Cardiac muscle cell (in vitro differentiated cells and primary cell): Measurements from ENCODE around the gene MRPL3. TPM values are rescaled to one million over a fixed set of nuclear protein-coding genes. Genes with fewer than 3 reads are reported as not detected.

Source experiments
- DNase-seq, 2 donors: peaks; one replicate each; pipeline versions ENCODE4 v3.0.0 to v3.0.0-alpha.2; 2010 to 2017; ENCODE audit warnings: low read depth in 1 of 2, low spot score in 1 of 2
- H3K27ac ChIP-seq: fragments of 200-600 bp; sonication (generic); 2 replicates; pipeline ENCODE4 v1.5.1; 2016
- H3K27me3 ChIP-seq: fragments of 200-600 bp; sonication (generic); 2 replicates; pipeline ENCODE4 v1.6.0; 2016; ENCODE audit warnings: control low read depth
- H3K36me3 ChIP-seq: fragments of 200-600 bp; sonication (generic); 2 replicates; pipeline ENCODE4 v1.5.1; 2016; ENCODE audit warnings: control low read depth
- H3K4me1 ChIP-seq: fragments of 200-600 bp; sonication (generic); 2 replicates; pipeline ENCODE4 v1.8.1; 2017; ENCODE audit warnings: low read depth, mild to moderate bottlenecking, mixed run types
- H3K4me3 ChIP-seq: fragments of 200-600 bp; sonication (generic); 2 replicates; pipeline ENCODE4 v1.5.1; 2016; ENCODE audit warnings: mild to moderate bottlenecking
- H3K9me3 ChIP-seq: fragments of 200-600 bp; sonication (generic); 2 replicates; pipeline ENCODE4 v1.5.1; 2017; ENCODE audit warnings: low read depth, mild to moderate bottlenecking, control low read depth
- polyA plus RNA-seq: library from polyadenylated mRNA; unstranded; fragments of >200 nt; fragmentation: Nextera tagmentation; extraction: Ambion mirVana; gene quantifications from 2 replicates; pipeline ENCODE4 v1.2.1, GENCODE V29; 2016
- total RNA-seq: library from RNA; depleted of rRNA; stranded (reverse); fragments of >200 nt; gene quantifications from 2 replicates; pipeline ENCODE4 v1.2.3, GENCODE V29; 2016
- TF ChIP-seq, protein P1 (sequence below): IDR thresholded peaks from 2 replicates; pipeline ENCODE4 v1.5.1; 2012; ENCODE audit warnings: low read depth, mild to moderate bottlenecking, low read length

MRPL3 gene
- 74.2 and 74.4 TPM in 2 replicates for total RNA-seq
- 92.8 and 97.1 TPM in 2 replicates for polyA plus RNA-seq

DNA sequence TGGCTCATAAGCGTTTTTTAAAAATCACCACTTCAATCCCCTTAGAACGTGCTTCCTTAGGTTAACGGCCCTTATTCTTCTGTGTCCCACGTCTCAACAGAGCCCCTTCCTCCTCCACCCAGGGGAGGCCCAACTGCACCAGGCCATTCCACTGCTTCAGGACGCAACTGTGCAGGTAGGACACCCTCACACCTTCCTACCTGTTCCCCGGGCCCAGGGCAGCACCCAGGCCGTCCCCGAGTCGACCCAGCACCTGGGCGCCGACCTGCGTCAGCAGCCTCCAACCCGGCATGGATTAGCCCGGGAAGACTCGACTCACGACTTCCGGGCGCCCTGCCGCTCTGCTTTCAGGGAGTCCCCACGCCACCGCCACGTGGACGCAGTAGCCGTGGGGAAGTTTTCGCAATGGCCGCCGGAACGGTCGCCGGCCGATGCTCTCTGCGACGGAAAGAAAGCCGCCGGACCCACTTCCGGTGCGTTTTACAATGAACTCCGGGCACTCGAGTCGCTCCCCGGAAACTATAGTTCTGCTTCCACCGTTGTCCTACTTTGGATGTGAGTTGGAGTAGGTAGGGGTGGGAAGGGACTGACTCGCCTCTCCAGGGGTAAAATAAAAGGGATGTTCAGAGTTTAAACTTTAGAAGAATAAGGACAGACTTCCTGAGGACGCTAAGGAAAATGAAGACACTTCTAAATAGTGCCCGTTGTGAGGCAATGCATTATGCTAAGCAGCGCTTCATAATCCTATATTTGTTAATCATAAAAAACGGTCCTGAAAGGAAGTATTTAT, at the start of gene MRPL3:
Gene MRPL3, minus strand, starts transcription at position 442 of the 790 bp plus-strand sequence. Its CDS starts 150 bp downstream, at position 292.
- Histone ChIP-seq H3K27me3 (peaks cover 39% of the 10 kb centered on the region), H3K27ac (peak within 1 kb of the TSS; percentile 85), H3K36me3 (peaks cover 19% of the 10 kb centered on the region), H3K9me3 (no peaks in the 10 kb centered on the region), H3K4me1 (peaks cover 8% of the 10 kb centered on the region), H3K4me3 (peak within 1 kb of the TSS; percentile 89)
- peak; percentile 93 to 94 for DNase-seq
- TF ChIP-seq, protein P1, sequence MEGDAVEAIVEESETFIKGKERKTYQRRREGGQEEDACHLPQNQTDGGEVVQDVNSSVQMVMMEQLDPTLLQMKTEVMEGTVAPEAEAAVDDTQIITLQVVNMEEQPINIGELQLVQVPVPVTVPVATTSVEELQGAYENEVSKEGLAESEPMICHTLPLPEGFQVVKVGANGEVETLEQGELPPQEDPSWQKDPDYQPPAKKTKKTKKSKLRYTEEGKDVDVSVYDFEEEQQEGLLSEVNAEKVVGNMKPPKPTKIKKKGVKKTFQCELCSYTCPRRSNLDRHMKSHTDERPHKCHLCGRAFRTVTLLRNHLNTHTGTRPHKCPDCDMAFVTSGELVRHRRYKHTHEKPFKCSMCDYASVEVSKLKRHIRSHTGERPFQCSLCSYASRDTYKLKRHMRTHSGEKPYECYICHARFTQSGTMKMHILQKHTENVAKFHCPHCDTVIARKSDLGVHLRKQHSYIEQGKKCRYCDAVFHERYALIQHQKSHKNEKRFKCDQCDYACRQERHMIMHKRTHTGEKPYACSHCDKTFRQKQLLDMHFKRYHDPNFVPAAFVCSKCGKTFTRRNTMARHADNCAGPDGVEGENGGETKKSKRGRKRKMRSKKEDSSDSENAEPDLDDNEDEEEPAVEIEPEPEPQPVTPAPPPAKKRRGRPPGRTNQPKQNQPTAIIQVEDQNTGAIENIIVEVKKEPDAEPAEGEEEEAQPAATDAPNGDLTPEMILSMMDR: no peak

DNA sequence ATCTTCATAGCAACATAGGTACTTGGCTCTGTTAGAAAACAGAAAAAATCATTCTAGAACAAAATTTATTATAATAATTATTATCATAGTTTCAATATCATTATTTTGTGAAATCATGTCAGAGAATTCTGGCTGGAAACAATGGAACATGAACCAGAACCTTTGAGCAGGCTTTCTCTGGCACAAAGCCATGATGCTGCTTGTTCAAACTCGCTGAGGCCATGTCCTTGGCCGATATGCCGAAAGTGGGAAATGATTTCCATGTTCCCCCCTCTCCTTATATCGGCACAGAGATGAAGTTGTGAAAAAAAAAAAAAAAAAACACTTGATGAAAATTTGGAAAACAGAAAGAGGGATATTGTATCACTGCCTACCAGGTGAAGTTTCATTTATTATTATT, 49.0 kb upstream of the MRPL3 start:
- TF ChIP-seq, protein P1: no peak
- H3K36me3 ChIP-seq: no peaks in the 10 kb centered on the region
- no peak overlapping the region for H3K27ac ChIP-seq
- no peaks in the 10 kb centered on the region for H3K27me3 ChIP-seq
- H3K4me3 ChIP-seq: no peak overlapping the region
- no peaks in the 10 kb centered on the region for H3K9me3 ChIP-seq
- H3K4me1 ChIP-seq: no peaks in the 10 kb centered on the region
- DNase-seq: no peak

DNA sequence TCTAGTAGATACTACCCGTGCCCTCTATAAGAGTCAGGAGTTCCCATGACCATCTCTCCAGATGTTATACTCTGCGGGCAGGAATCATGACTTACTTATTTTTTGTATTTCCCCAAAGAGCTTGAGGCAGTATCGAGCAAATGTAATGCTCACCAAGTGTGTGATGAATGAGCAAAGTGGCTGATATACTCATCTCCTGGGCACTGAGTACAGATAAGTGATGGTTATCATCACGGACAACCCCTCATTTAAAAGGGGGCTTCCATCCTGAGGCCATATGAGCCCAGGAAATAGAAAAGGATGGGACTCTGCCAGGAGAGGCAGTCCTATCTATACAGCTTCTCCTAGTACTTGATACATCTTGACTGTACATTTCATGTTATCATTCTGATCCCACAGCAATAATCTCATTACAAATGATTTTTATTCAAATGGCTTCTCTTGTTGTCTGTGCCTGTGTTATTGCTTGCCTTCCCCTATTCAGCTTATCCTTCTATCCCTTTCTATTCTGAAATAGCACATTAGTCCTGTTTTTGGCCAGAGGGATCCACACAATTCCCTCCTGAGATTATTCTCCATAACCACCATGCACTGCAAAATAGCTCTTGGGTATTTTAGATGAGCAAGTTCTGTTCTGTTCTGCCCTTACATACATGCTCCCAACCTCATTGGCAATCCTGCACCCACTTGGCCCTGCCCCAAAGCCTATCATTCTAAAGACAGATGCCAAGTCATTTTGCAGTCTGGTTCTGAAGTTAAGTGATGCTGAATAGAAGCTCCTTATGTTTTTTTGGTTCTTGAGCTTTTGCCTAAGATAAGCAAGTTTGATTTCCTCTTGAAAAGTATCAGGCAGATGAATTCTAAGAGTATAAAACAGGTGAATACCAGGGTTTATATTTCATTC, 48.0 kb upstream of the MRPL3 start:
- no peaks in the 10 kb centered on the region for H3K4me1 ChIP-seq
- no peaks in the 10 kb centered on the region for H3K9me3 ChIP-seq
- H3K4me3 ChIP-seq: no peak overlapping the region
- TF ChIP-seq, protein P1: no peak
- DNase-seq: no peak
- no peaks in the 10 kb centered on the region for H3K36me3 ChIP-seq
- no peak overlapping the region for H3K27ac ChIP-seq
- no peaks in the 10 kb centered on the region for H3K27me3 ChIP-seq

DNA sequence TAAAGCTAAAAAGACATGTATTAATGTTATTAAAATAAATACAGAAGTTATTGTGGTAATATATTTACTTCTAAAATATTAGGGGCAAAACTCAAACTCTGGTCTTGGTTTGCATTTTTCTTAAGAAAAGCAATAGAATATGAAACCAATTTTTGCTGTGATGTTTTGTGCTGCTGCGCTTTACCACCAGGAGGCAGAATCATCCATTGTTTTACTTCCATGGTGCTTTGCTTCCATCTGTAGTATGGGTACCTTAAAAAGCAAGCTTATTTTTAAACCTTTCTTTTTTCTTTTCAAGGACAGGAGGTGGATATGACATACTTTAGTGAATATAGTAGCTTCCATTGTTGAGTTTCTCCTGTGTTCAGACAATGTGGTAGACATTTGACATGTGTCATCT, 46.6 kb upstream of the MRPL3 start:
- Histone ChIP-seq H3K27ac (no peak overlapping the region), H3K4me1 (no peaks in the 10 kb centered on the region), H3K36me3 (no peaks in the 10 kb centered on the region), H3K9me3 (no peaks in the 10 kb centered on the region), H3K27me3 (no peaks in the 10 kb centered on the region), H3K4me3 (no peak overlapping the region)
- TF ChIP-seq, protein P1: peak; percentile 41
- DNase-seq: no peak

DNA sequence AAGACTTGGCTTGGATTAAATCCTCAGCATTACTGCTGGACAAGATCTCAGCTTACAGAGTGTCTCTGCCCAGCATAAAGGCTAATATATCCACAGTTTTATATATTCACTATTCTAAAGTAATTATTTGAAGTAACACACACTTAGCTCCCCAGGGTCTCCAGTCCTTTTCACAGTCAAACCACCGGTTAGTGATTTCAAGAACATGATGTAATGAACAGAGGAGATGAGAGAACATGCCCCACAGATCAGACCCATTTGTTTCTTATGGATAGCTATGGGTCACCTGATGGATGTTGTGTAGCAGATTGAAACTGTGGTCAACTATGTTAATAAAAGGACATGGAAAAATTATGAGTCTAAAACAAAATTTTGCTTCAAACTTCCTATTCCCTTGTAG, 44.8 kb upstream of the MRPL3 start:
- TF ChIP-seq, protein P1: no peak
- H3K4me3 ChIP-seq: no peak overlapping the region
- no peak overlapping the region for H3K27ac ChIP-seq
- no peaks in the 10 kb centered on the region for H3K9me3 ChIP-seq
- no peaks in the 10 kb centered on the region for H3K36me3 ChIP-seq
- no peaks in the 10 kb centered on the region for H3K4me1 ChIP-seq
- no peaks in the 10 kb centered on the region for H3K27me3 ChIP-seq
- DNase-seq: no peak
